Vagina (tissue), 2 donors: ENCODE data around the gene MBOAT2. TPM values are rescaled to one million over a fixed set of nuclear protein-coding genes. Genes with fewer than 3 reads are reported as not detected.

Experiments
- DNase-seq, 2 donors: peaks; one replicate each; pipeline ENCODE4 v3.0.0-alpha.2; 2017; ENCODE audit errors: extremely low spot score in 2 of 2
- H3K27ac ChIP-seq: fragments of 200-600 bp; sonication (generic); one replicate; pipeline ENCODE4 v1.5.1; 2019
- H3K27me3 ChIP-seq: fragments of 200-600 bp; sonication (generic); one replicate; pipeline ENCODE4 v1.5.1; 2019
- H3K36me3 ChIP-seq, 2 donors: fragments of 200-600 bp; sonication (generic); one replicate each; pipeline ENCODE4 v1.5.1; 2017 to 2019
- H3K4me1 ChIP-seq: fragments of 200-600 bp; sonication (generic); one replicate; pipeline ENCODE4 v1.5.1; 2019
- H3K4me3 ChIP-seq, 2 donors: fragments of 200-600 bp; sonication (generic); 1 replicate in 1 of 2; 2 replicates in 1 of 2; pipeline ENCODE4 v1.5.1; 2016 to 2019
- H3K9me3 ChIP-seq: fragments of 200-600 bp; sonication (generic); one replicate; pipeline ENCODE4 v1.5.1; 2019
- POLR2A ChIP-seq, 2 donors: fragments of 450-650 bp; IDR thresholded peaks; one replicate each; pipeline ENCODE4 v1.6.1; 2017; ENCODE audit warnings: antibody characterized with exemption in 2 of 2, mild to moderate bottlenecking in 2 of 2, moderate library complexity in 2 of 2
- POLR2AphosphoS5 ChIP-seq, 2 donors: sonication (generic); formaldehyde crosslinking; IDR thresholded peaks; one replicate each; pipeline ENCODE4 v1.9.0; 2017; ENCODE audit warnings: antibody characterized with exemption in 2 of 2, mild to moderate bottlenecking in 2 of 2, low read depth in 1 of 2; ENCODE audit not compliant: insufficient read depth in 1 of 2
- intact Hi-C: fragments of 100-400 bp; cut with DNase I; formaldehyde crosslinking; loops from one replicate; pipeline ENCODE4 v1.15.1; 2023
- total RNA-seq: library from RNA; depleted of rRNA; stranded (reverse); fragments of >200 nt; gene quantifications from one replicate; pipeline ENCODE4 v1.2.3, GENCODE V29; 2016
- TF ChIP-seq, protein P1 (sequence below), 3 experiments: fragments of 450-650 bp in 2 of 3; fragments of 200-600 bp in 1 of 3; sonication (generic) in 1 of 3; IDR thresholded peaks; one replicate each; pipeline ENCODE4 v1.5.1; 2017 to 2019; ENCODE audit warnings: antibody characterized with exemption in 3 of 3, mild to moderate bottlenecking in 2 of 3, moderate library complexity in 2 of 3

The MBOAT2 gene
- total RNA-seq, 1 donor from 2014 or later, result 32.9 TPM

- no peak overlapping the region for H3K27ac ChIP-seq
- H3K27me3 ChIP-seq, result no peaks in the 10 kb centered on the region
- no peaks in the 10 kb centered on the region for H3K9me3 ChIP-seq
- TF ChIP-seq POLR2AphosphoS5 (IDR thresholded peaks at IDR 0.05; ENCODE audit: insufficient read depth in 1 of 2, low read depth in 1 of 2) (no peak), POLR2A (IDR thresholded peaks at IDR 0.05) (no peak)
- TF ChIP-seq, protein P1, sequence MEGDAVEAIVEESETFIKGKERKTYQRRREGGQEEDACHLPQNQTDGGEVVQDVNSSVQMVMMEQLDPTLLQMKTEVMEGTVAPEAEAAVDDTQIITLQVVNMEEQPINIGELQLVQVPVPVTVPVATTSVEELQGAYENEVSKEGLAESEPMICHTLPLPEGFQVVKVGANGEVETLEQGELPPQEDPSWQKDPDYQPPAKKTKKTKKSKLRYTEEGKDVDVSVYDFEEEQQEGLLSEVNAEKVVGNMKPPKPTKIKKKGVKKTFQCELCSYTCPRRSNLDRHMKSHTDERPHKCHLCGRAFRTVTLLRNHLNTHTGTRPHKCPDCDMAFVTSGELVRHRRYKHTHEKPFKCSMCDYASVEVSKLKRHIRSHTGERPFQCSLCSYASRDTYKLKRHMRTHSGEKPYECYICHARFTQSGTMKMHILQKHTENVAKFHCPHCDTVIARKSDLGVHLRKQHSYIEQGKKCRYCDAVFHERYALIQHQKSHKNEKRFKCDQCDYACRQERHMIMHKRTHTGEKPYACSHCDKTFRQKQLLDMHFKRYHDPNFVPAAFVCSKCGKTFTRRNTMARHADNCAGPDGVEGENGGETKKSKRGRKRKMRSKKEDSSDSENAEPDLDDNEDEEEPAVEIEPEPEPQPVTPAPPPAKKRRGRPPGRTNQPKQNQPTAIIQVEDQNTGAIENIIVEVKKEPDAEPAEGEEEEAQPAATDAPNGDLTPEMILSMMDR (IDR thresholded peaks at IDR 0.05), result no peak
- intact Hi-C loops, result no loop called here
- H3K4me3 ChIP-seq, result no peak overlapping the region
- no peaks in the 10 kb centered on the region for H3K36me3 ChIP-seq
- DNase-seq, result no peak
- peaks cover 23% of the 10 kb centered on the region for H3K4me1 ChIP-seq
Measured at GRCh38 chr2:8839189-8839965, 164.1 kb downstream of the MBOAT2 start.

DNA sequence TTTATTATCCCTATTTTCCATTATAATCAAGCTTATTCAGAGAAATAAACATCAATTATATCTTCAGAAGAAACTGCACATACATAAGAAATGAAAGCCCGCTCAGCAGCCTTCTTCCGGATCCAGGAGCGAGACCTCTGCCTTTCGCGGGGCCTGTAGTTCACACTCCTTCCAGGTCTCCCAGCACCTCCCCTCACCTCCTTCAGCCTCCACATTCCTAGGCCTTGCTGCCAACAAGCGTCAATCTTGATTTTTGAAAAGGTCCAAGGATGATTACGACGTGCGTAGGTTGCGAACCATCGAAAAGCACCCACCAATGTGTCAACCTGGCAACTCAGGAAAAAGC lies 165.7 kb downstream of the MBOAT2 start:
- Histone ChIP-seq H3K4me3 (peak overlapping the region; percentile 80 to 82), H3K36me3 (no peaks in the 10 kb centered on the region), H3K4me1 (peaks cover 33% of the 10 kb centered on the region), H3K9me3 (no peaks in the 10 kb centered on the region), H3K27me3 (no peaks in the 10 kb centered on the region), H3K27ac (peak overlapping the region; percentile 82)
- DNase-seq, result no peak
- intact Hi-C loops, result no loop called here
- TF ChIP-seq POLR2AphosphoS5 (IDR thresholded peaks at IDR 0.05; ENCODE audit: insufficient read depth in 1 of 2, low read depth in 1 of 2) (no peak), POLR2A (IDR thresholded peaks at IDR 0.05) (no peak)
- TF ChIP-seq, protein P1 (IDR thresholded peaks at IDR 0.05), result no peak

DNA sequence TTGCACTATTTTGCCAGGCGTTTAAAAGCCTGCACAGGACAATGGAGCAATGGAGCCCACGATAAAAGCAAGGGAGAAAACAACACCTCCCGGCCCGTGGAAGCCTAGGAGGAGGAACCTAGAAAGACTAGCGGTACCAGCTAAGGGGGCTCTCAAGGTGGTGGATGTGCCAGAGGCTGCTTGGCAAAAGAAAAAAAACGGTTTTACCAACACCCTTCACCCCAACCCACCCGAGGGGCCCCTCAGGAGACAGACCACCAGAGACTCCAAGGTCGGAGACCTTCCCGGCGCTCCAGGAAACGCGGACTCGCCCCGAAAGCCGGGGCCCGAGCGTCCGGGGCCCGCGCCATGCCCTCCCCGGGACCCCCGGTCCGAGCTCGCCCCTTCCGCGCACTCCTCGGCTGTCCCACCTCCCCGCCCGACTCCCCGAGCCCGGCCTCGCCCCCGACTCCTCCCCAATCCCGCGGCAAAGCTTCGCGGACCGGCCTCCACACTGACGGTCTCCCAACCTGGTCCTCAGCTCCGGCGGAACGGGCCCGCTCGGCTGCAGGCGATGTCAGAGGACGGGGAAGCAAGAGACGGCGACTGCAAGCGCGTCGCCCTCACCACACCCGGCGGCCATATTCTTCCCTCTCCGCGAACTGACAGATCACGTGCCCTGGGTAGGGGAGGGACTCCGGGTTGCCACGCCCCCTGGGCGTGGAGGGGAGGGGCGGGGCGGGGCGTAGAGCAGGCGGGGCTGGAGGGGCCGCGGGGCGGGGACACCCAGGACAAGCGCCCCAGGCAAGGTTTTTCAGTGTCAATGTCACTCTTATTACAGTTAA lies 166.3 kb downstream of the MBOAT2 start, which contains the start of gene KIDINS220:
Gene KIDINS220 (minus strand): TSS at position 643 of the 824 bp plus-strand sequence. CDS start 10,520 bp downstream, outside the sequence.
- Histone ChIP-seq H3K27ac (peak within 1 kb of the TSS; percentile 82), H3K4me3 (peak within 1 kb of the TSS; percentile 80 to 82), H3K9me3 (no peaks in the 10 kb centered on the region), H3K36me3 (no peaks in the 10 kb centered on the region), H3K4me1 (peaks cover 33% of the 10 kb centered on the region), H3K27me3 (no peaks in the 10 kb centered on the region)
- no peak for DNase-seq
- TF ChIP-seq POLR2A (IDR thresholded peaks at IDR 0.05) (peak in 1 of 2 donors; percentile 85), POLR2AphosphoS5 (IDR thresholded peaks at IDR 0.05; ENCODE audit: insufficient read depth in 1 of 2, low read depth in 1 of 2) (peak in 1 of 2 donors; percentile 93)
- TF ChIP-seq, protein P1 (IDR thresholded peaks at IDR 0.05), result no peak
- intact Hi-C loops, result no loop called here

GRCh38 chr2:8835279-8835678 lies 168.2 kb downstream of the MBOAT2 start:
- no peak overlapping the region for H3K27ac ChIP-seq
- intact Hi-C loops, result no loop called here
- no peaks in the 10 kb centered on the region for H3K36me3 ChIP-seq
- H3K9me3 ChIP-seq, result no peaks in the 10 kb centered on the region
- peak overlapping the region in 1 of 2 donors; percentile 82 for H3K4me3 ChIP-seq
- DNase-seq, result no peak
- no peaks in the 10 kb centered on the region for H3K27me3 ChIP-seq
- no peak for TF ChIP-seq POLR2A (IDR thresholded peaks at IDR 0.05)
- TF ChIP-seq, protein P1 (IDR thresholded peaks at IDR 0.05), result no peak
- no peak for TF ChIP-seq POLR2AphosphoS5 (IDR thresholded peaks at IDR 0.05; ENCODE audit: insufficient read depth in 1 of 2, low read depth in 1 of 2)
- peaks cover 48% of the 10 kb centered on the region for H3K4me1 ChIP-seq
